Measurements from ENCODE around the gene PRLHR.

The PRLHR gene

GRCh38 chr10:118564652-118565051, 30.8 kb downstream of the PRLHR start:
- in situ Hi-C loops (cut with MboI; ENCODE audit: low sequenced_read_pairs): loop anchor here (25.0 kb wide), 2 partner anchors 248 to 448 kb away; no protein-coding TSS in a partner anchor

- in situ Hi-C loops (cut with MboI; ENCODE audit: low sequenced_read_pairs): loop anchor here (25.0 kb wide), 2 partner anchors 248 to 448 kb away; no protein-coding TSS in a partner anchor
Observed at GRCh38 chr10:118564114-118564513, 31.3 kb downstream of the PRLHR start.

GRCh38 chr10:118563373-118563890, 32.0 kb downstream of the PRLHR start:
- in situ Hi-C loops (cut with MboI; ENCODE audit: low sequenced_read_pairs): loop anchor here (25.0 kb wide), 2 partner anchors 249 to 449 kb away; no protein-coding TSS in a partner anchor

- in situ Hi-C loops (cut with MboI; ENCODE audit: low sequenced_read_pairs): loop anchor here (25.0 kb wide), 2 partner anchors 249 to 449 kb away; no protein-coding TSS in a partner anchor
Observed at GRCh38 chr10:118562851-118563250, 32.6 kb downstream of the PRLHR start.

GRCh38 chr10:118557946-118558345, 37.5 kb downstream of the PRLHR start:
- in situ Hi-C loops (cut with MboI; ENCODE audit: low sequenced_read_pairs): loop anchor here (25.0 kb wide), 2 partner anchors 254 to 454 kb away; no protein-coding TSS in a partner anchor

GRCh38 chr10:118551535-118552100, 43.8 kb downstream of the PRLHR start:
- in situ Hi-C loops (cut with MboI; ENCODE audit: low sequenced_read_pairs): loop anchor here (25.0 kb wide), 2 partner anchors 261 to 461 kb away; no protein-coding TSS in a partner anchor

- in situ Hi-C loops (cut with MboI; ENCODE audit: low sequenced_read_pairs): no loop called here
Observed at GRCh38 chr10:118547282-118547681, 48.2 kb downstream of the PRLHR start.

GRCh38 chr10:118546479-118546878, 49.0 kb downstream of the PRLHR start:
- in situ Hi-C loops (cut with MboI; ENCODE audit: low sequenced_read_pairs): no loop called here

- in situ Hi-C loops (cut with MboI; ENCODE audit: low sequenced_read_pairs): no loop called here
Observed at GRCh38 chr10:118545381-118545780, 50.1 kb downstream of the PRLHR start.

- in situ Hi-C loops (cut with MboI; ENCODE audit: low sequenced_read_pairs): no loop called here
Observed at GRCh38 chr10:118544401-118544948, 51.0 kb downstream of the PRLHR start.

GRCh38 chr10:118543714-118544400, 51.6 kb downstream of the PRLHR start:
- in situ Hi-C loops (cut with MboI; ENCODE audit: low sequenced_read_pairs): no loop called here

- in situ Hi-C loops (cut with MboI; ENCODE audit: low sequenced_read_pairs): no loop called here
Observed at GRCh38 chr10:118542745-118543144, 52.7 kb downstream of the PRLHR start.

GRCh38 chr10:118542205-118542604, 53.2 kb downstream of the PRLHR start:
- in situ Hi-C loops (cut with MboI; ENCODE audit: low sequenced_read_pairs): no loop called here

GRCh38 chr10:118541718-118542117, 53.7 kb downstream of the PRLHR start:
- in situ Hi-C loops (cut with MboI; ENCODE audit: low sequenced_read_pairs): no loop called here
